ENCODE data around the gene AKNA.
"Not testable (repeated sequence)": the region's sequence is repeated elsewhere in the genome, so short reads cannot be mapped to it uniquely, and the experiment has no call there.

AKNA gene

GRCh38 chr9:114335745-114336144 lies 52.0 kb downstream of the AKNA start:
- no peak for DNase-seq

GRCh38 chr9:114334490-114334889 lies 53.3 kb downstream of the AKNA start:
- DNase-seq: no peak

GRCh38 chr9:114333718-114334117 lies 54.1 kb downstream of the AKNA start:
- DNase-seq: not testable (repeated sequence)

DNA sequence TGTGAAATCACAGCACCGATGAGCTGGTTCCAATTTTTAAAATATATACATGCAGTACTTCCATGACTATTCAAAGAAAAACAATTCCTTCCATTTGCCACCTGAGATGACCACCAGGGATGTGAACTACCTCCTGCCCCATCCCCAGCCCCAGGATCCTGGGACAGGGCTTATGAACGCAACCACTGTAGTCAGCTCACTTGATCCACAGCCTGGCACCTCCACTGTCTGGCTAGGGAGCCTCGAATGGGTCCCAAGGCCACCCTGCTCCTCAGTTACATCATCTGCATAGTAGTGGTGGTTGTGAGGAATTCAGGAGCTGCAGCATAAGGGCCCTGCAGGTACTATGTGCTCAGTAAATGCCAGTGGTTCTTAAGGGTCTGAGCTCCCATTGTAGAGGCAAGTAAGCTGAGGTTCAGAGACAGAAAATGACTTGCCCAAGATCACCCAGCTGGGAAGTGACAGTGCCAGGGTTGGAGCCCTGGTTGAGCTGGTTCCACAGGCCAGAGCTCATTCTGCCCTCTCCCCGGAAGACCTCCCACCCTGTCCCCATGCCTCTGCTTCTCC lies 55.2 kb downstream of the AKNA start:
- not testable (repeated sequence) for DNase-seq

DNA sequence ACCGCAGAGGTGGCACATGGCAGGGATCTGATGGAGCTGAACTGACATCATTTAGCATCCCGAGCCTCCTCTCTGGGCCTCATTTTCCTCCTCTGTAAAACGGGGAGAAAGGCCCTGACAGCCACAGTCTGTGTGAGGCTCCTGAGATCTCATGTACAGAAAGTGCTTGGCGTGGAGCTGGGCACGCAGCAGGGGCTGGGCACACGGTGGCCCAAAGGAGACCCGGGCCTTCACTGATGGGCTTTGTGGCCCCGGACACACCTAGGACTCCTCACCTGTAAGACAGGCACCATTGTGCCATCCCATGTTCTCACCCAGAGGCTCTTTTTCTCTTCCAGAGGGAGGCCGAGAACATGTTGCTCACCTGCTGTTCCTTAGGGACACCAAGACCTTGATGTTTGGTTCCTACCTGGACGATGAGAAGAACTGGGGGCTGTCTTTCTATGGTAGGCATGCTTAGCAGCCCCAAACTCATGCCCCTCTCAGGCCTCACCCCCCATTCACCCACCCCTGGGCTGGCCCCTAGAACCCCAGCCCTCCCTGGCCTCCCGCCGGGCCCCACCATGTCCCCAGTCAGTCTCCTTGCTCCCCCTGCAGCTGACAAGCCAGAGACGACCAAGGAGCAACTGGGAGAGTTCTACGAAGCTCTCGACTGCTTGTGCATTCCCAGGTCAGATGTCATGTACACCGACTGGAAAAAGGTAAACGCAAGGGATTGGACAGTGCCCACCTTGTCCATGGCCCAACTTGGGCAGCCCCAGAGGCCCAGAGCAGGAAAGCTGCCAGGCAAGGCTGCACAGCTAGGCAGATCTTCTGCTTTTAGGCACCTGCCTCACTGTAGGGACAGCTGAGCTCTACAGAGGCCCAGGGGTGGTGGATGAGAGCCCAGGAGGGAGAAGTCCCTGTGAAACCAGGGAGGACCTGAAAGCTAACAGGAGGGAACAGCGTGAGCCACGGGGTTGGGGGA lies 56.3 kb downstream of the AKNA start:
- not testable (repeated sequence) for DNase-seq

GRCh38 chr9:114330636-114331035 lies 57.1 kb downstream of the AKNA start:
- no peak for DNase-seq

DNA sequence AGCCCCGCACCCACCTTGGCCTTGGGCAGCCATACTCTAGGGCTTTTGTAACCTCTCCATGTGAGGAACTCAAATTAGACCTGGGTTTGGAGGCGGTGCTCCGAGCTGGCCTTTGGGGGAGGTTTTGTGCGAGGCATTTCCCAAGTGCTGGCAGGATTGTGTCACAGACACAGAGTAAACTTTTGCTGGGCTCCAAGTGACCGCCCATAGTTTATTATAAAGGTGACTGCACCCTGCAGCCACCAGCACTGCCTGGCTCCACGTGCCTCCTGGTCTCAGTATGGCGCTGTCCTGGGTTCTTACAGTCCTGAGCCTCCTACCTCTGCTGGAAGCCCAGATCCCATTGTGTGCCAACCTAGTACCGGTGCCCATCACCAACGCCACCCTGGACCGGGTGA lies 58.2 kb downstream of the AKNA start, which contains the start of gene ORM2:
Gene ORM2, plus strand, starts transcription at position 245 of the 398 bp plus-strand sequence. Its CDS starts 36 bp downstream, at position 281.
- not testable (repeated sequence) for DNase-seq

GRCh38 chr9:114328937-114329624 lies 58.7 kb downstream of the AKNA start:
- not testable (repeated sequence) for DNase-seq

- DNase-seq: not testable (repeated sequence)
Observed at GRCh38 chr9:114328357-114328820, 59.4 kb downstream of the AKNA start.

DNA sequence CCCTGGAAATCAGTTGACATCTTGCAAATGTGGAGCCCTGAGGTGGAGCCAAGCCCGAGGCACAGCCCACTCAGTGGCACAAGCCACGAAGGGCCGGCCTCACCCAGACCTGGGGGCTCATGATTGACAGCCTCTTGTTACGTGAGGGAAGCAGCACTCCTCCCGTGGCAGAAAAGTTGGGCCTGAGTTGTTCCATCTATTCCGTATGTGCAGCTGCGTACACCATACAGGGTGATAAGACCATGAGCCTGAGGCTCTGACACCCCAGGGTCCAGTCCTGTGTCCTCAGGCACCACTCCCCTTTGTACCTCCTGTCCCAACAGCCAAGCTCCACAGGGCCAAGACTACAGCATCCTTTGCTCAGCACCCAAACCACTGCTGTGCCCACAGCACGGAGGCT lies 60.0 kb downstream of the AKNA start:
- no peak for DNase-seq

GRCh38 chr9:114325684-114326254 lies 62.0 kb downstream of the AKNA start:
- not testable (repeated sequence) for DNase-seq

- DNase-seq: not testable (repeated sequence)
Observed at GRCh38 chr9:114324965-114325364, 62.8 kb downstream of the AKNA start.

GRCh38 chr9:114324492-114324891 lies 63.3 kb downstream of the AKNA start:
- DNase-seq: no peak

DNA sequence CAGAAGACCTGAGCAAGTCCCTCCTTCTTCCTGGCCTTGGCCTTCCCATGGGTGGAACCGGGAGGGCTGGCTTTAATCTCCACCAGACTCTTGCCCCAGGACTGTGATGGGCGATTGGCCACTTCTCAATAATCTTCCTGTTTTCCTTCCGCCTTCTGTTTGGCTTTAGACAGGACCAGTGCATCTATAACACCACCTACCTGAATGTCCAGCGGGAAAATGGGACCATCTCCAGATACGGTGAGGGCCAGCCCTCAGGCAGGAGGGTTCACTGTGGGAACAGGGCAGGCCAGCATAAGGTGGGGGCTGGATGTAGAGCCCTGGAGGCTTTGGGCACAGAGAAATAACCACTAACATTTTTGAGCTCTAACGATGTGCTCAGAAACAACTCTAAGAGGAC lies 63.9 kb downstream of the AKNA start:
- not testable (repeated sequence) for DNase-seq

DNA sequence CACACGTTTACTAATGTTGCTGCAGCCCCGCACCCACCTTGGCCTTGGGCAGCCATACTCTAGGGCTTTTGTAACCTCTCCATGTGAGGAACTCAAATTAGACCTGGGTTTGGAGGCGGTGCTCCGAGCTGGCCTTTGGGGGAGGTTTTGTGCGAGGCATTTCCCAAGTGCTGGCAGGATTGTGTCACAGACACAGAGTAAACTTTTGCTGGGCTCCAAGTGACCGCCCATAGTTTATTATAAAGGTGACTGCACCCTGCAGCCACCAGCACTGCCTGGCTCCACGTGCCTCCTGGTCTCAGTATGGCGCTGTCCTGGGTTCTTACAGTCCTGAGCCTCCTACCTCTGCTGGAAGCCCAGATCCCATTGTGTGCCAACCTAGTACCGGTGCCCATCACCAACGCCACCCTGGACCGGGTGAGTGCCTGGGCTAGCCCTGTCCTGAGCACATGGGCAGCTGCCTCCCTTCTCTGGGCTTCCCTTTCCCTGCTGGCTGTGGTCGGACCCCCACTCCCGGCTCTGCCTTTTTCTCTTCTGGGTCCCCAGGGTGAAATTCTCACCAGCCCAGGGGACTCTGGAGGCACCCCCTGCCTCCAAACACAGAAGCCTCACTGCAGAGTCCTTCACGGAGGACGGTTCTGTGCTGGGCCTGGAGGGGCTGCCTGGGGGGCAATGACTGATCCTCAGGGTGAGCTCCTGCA lies 64.8 kb downstream of the AKNA start, which contains the start of gene ORM1:
Gene ORM1, plus strand, starts transcription at position 268 of the 701 bp plus-strand sequence. Its CDS starts 36 bp downstream, at position 304.
- not testable (repeated sequence) for DNase-seq

DNA sequence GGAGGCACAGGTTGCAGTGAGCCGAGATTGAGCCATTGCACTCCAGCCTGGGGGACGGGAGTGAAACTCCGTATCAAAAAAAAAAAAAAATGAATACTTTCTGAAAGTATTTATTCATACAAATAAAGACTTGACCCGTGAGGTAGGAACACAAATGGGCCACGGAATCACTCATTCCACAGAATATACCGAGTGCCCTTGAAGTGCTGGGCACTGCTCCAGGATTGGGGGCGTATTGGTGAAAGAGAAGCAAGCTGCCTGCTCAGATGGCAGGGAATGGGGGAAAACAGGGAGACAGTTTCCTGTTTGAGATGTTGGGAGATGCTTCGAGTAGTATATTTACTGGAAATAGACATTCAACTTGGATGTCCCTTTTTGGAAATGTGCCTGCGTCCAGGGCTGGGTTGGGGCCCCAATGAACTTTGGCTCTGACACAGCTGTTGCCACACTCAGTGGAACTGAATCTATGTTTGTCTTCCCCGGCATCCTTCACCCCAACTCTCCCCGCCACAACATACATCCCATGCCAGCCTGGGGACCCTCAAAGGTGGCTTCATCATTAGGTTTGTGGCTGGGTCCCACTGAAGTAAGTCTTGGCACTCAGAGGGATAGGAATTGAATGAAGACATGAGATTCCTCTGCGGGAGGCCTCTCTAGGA lies 65.5 kb downstream of the AKNA start:
- DNase-seq: not testable (repeated sequence)

- DNase-seq: no peak
Observed at GRCh38 chr9:114321759-114322158, 66.0 kb downstream of the AKNA start.

GRCh38 chr9:114320710-114321109 lies 67.1 kb downstream of the AKNA start:
- DNase-seq: not testable (repeated sequence)

DNA sequence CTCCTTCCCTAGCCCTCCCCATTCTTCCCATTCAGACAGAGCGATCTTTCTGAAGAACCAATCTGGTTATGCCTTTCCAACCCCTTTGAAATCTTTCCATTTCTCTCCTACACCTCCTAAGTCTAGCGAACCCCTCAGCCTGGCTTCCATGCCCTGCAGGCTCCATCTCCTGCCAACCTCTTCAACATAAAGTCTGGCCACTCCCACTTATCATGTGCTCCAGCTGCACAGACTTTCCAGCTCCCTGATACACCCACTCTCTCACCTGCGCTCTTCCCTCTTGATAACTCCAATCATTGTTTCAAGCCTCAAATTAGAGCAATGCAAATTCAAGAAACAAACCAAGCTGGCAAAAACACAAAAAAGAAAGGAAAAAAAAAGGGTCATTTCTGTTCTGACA lies 68.6 kb downstream of the AKNA start:
- no peak for DNase-seq

DNA sequence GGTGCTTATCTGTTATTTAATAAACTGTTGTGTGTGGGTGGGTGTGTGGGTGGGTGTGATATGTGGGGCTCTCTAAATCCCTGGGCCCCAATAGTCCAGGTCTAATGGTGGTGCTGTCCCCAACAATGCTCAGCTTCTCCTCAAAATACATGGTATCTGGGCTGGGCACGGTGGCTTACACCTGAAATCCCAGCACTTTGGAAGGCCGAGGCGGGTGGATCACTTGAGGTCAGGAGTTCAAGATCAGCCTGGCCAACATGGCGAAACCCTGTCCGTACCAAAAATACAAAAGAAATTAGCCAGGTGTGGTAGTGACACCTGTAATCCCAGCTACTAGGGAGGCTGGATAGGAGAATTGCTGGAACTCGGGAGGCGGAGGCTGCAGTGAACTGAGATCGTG lies 69.4 kb downstream of the AKNA start:
- no peak for DNase-seq

GRCh38 chr9:114317665-114318357 lies 70.0 kb downstream of the AKNA start:
- DNase-seq: no peak
